ENCODE results near the gene OBP2B. TPM values are rescaled to one million over a fixed set of nuclear protein-coding genes. Genes with fewer than 3 reads are reported as not detected.

The OBP2B gene
- polyA plus RNA-seq, 3 donors = not detected

DNA sequence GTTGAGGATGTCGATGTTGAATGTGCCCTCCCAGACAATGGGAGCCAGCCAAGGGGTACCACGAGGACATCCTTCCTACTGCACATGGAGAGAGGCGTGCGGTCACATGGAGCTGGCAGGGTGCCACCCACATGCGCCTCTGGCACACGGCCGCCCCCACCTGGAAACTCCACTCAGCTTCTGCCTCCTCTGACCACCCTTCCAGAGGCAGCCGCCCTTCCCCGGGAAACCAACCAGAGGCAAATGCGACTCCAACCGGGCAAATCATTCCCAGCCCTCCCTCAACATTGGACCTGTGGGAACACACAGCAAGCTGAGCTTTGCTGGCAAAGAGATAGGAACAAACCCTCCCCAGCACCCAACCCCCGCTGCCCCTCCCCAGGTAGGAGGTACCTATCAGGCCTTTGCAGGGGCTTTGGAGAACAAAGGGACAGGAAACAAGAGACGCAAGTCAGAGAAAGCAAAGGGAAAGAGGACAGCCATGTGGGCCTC lies 48.5 kb upstream of the OBP2B start:
- intact Hi-C loops (cut with micrococcal nuclease) = no loop called here
- H4K20me1 ChIP-seq (ENCODE audit: insufficient read depth, low read length) = no peaks in the 10 kb centered on the region
- no peak overlapping the region for H3K4me2 ChIP-seq (replicated peaks; ENCODE audit: extremely low read depth, low read length, poor library complexity, severe bottlenecking)
- H3K27ac ChIP-seq (ENCODE audit: low read depth in 1 of 2, low read length in 2 of 2) = no peak overlapping the region
- H3K27ac Mint-ChIP-seq = no peak overlapping the region
- H3K9ac ChIP-seq (ENCODE audit: insufficient read depth, low read length, poor library complexity, severe bottlenecking) = no peak overlapping the region
- no peak for DNase-seq
- WGBS (ENCODE audit: insufficient coverage) = 13% methylated on average over 12 of the region's 13 CpGs
- no peaks in the 10 kb centered on the region for H3K36me3 ChIP-seq (replicated peaks in 1 of 2; ENCODE audit: control insufficient read depth in 1 of 2, insufficient read depth in 2 of 2, low read length in 2 of 2)
- peaks cover 2 to 6% (median 5%) of the 10 kb centered on the region in 3 donors for H3K27me3 Mint-ChIP-seq (ENCODE audit: low read depth in 3 of 3)
- H3K36me3 Mint-ChIP-seq = no peaks in the 10 kb centered on the region
- no peak overlapping the region for H2AFZ ChIP-seq (ENCODE audit: insufficient read depth, low read depth, low read length, poor library complexity, severe bottlenecking)
- H3K9me3 ChIP-seq (replicated peaks in 1 of 2; ENCODE audit: control insufficient read depth in 1 of 2, insufficient read depth in 1 of 2, low read length in 2 of 2) = no peaks in the 10 kb centered on the region
- H3K27me3 ChIP-seq (ENCODE audit: control insufficient read depth in 2 of 2, insufficient read depth in 2 of 2, low read length in 2 of 2) = no peaks in the 10 kb centered on the region
- TF ChIP-seq, protein P1, sequence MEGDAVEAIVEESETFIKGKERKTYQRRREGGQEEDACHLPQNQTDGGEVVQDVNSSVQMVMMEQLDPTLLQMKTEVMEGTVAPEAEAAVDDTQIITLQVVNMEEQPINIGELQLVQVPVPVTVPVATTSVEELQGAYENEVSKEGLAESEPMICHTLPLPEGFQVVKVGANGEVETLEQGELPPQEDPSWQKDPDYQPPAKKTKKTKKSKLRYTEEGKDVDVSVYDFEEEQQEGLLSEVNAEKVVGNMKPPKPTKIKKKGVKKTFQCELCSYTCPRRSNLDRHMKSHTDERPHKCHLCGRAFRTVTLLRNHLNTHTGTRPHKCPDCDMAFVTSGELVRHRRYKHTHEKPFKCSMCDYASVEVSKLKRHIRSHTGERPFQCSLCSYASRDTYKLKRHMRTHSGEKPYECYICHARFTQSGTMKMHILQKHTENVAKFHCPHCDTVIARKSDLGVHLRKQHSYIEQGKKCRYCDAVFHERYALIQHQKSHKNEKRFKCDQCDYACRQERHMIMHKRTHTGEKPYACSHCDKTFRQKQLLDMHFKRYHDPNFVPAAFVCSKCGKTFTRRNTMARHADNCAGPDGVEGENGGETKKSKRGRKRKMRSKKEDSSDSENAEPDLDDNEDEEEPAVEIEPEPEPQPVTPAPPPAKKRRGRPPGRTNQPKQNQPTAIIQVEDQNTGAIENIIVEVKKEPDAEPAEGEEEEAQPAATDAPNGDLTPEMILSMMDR (IDR thresholded peaks at IDR 0.05) = no peak
- no peak overlapping the region for H3K4me3 Mint-ChIP-seq
- H3K4me3 ChIP-seq (replicated peaks in 1 of 3; ENCODE audit: low read depth in 2 of 3, low read length in 3 of 3) = no peak overlapping the region
- peaks cover 4% of the 10 kb centered on the region for H3K4me1 Mint-ChIP-seq
- H3K79me2 ChIP-seq (ENCODE audit: insufficient read depth, low read length) = no peaks in the 10 kb centered on the region
- peaks cover 0 to 3% (median 0%) of the 10 kb centered on the region in 7 donors for H3K9me3 Mint-ChIP-seq
- peaks cover 0 to 3% of the 10 kb centered on the region in 2 donors for H3K4me1 ChIP-seq (ENCODE audit: control insufficient read depth in 1 of 2, insufficient read depth in 2 of 2, low read length in 2 of 2)

DNA sequence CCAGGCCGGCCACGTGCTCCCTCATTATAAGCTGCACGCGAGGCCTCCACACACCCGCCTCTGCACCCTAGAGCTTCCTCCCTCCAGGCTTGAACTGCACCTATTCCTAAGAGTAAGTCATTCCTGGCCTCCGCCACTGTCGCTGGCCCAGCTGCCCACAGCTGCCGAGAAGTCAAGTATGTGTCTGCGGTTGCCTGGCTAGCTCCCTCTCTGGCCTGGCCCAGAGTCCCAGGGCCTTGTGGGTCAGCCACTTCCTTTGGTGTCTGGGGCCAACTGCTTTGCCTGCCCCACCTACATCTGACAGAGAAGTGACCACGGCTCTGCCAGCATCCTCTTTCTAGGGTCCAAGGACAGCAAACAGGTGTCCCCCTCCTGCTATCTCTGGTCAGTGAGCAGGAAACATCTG lies 47.6 kb upstream of the OBP2B start:
- H3K27ac ChIP-seq (ENCODE audit: low read depth in 1 of 2, low read length in 2 of 2) = no peak overlapping the region
- peaks cover 0 to 3% (median 0%) of the 10 kb centered on the region in 7 donors for H3K9me3 Mint-ChIP-seq
- no peaks in the 10 kb centered on the region for H4K20me1 ChIP-seq (ENCODE audit: insufficient read depth, low read length)
- no peak for DNase-seq
- no peak overlapping the region for H3K4me3 Mint-ChIP-seq
- no peaks in the 10 kb centered on the region for H3K79me2 ChIP-seq (ENCODE audit: insufficient read depth, low read length)
- peaks cover 4% of the 10 kb centered on the region for H3K4me1 Mint-ChIP-seq
- H3K36me3 ChIP-seq (replicated peaks in 1 of 2; ENCODE audit: control insufficient read depth in 1 of 2, insufficient read depth in 2 of 2, low read length in 2 of 2) = no peaks in the 10 kb centered on the region
- TF ChIP-seq, protein P1 (IDR thresholded peaks at IDR 0.05) = no peak
- 45% methylated on average over 9 of the region's 10 CpGs for WGBS (ENCODE audit: insufficient coverage)
- H3K27me3 ChIP-seq (ENCODE audit: control insufficient read depth in 2 of 2, insufficient read depth in 2 of 2, low read length in 2 of 2) = no peaks in the 10 kb centered on the region
- H3K4me1 ChIP-seq (ENCODE audit: control insufficient read depth in 1 of 2, insufficient read depth in 2 of 2, low read length in 2 of 2) = peaks cover 0 to 12% of the 10 kb centered on the region in 2 donors
- no peaks in the 10 kb centered on the region for H3K36me3 Mint-ChIP-seq
- H3K27ac Mint-ChIP-seq = no peak overlapping the region
- intact Hi-C loops (cut with micrococcal nuclease) = no loop called here
- no peaks in the 10 kb centered on the region for H3K9me3 ChIP-seq (replicated peaks in 1 of 2; ENCODE audit: control insufficient read depth in 1 of 2, insufficient read depth in 1 of 2, low read length in 2 of 2)
- H3K27me3 Mint-ChIP-seq (ENCODE audit: low read depth in 3 of 3) = peaks cover 2 to 5% (median 3%) of the 10 kb centered on the region in 3 donors
- no peak overlapping the region for H2AFZ ChIP-seq (ENCODE audit: insufficient read depth, low read depth, low read length, poor library complexity, severe bottlenecking)
- H3K4me2 ChIP-seq (replicated peaks; ENCODE audit: extremely low read depth, low read length, poor library complexity, severe bottlenecking) = no peak overlapping the region
- no peak overlapping the region for H3K4me3 ChIP-seq (replicated peaks in 1 of 3; ENCODE audit: low read depth in 2 of 3, low read length in 3 of 3)
- no peak overlapping the region for H3K9ac ChIP-seq (ENCODE audit: insufficient read depth, low read length, poor library complexity, severe bottlenecking)
